Endodermal cell (in vitro differentiated cells): ENCODE results near the gene GABBR1. TPM values are rescaled to one million over a fixed set of nuclear protein-coding genes. Genes with fewer than 3 reads are reported as not detected.
A peak's percentile ranks its signal among the peaks of the same experiment; 100 is the strongest.

ENCODE experiments used
- DNase-seq: peaks from one replicate; pipeline ENCODE4 v3.0.0-alpha.2; 2017
- H3K27ac ChIP-seq: 2 replicates; pipeline ENCODE4 v1.5.1; 2013; ENCODE audit warnings: mild to moderate bottlenecking, low read depth, low read length, moderate library complexity
- H3K27me3 ChIP-seq: 2 replicates; pipeline ENCODE4 v1.6.1; 2013; ENCODE audit warnings: mild to moderate bottlenecking, low read length, moderate library complexity; ENCODE audit not compliant: insufficient read depth, control insufficient read depth, poor library complexity, severe bottlenecking
- H3K36me3 ChIP-seq: 2 replicates; pipeline ENCODE4 v1.7.0; 2013; ENCODE audit warnings: mild to moderate bottlenecking, low read length, moderate library complexity; ENCODE audit not compliant: control insufficient read depth, insufficient read depth
- H3K4me1 ChIP-seq: one replicate; pipeline ENCODE4 v1.7.0; 2013; ENCODE audit warnings: low read length; ENCODE audit not compliant: control insufficient read depth, insufficient read depth
- H3K4me3 ChIP-seq: 2 replicates; pipeline ENCODE4 v1.5.1; 2013; ENCODE audit warnings: mild to moderate bottlenecking, low read length, moderate library complexity
- H3K9ac ChIP-seq: 2 replicates; pipeline ENCODE4 v1.6.1; 2013; ENCODE audit warnings: mild to moderate bottlenecking, low read length, moderate library complexity; ENCODE audit not compliant: poor library complexity, severe bottlenecking; ENCODE audit errors: extremely low read depth
- H3K9me3 ChIP-seq: 2 replicates; pipeline ENCODE4 v1.6.1; 2013; ENCODE audit warnings: mild to moderate bottlenecking, low read length, moderate library complexity; ENCODE audit not compliant: control insufficient read depth
- H3K27ac Mint-ChIP-seq: 2 replicates; pipeline ENCODE4 v1.8.0; 2020; ENCODE audit warnings: mixed read lengths
- H3K27me3 Mint-ChIP-seq: 2 replicates; pipeline ENCODE4 v1.8.0; 2021; ENCODE audit warnings: mild to moderate bottlenecking, mixed read lengths; ENCODE audit not compliant: insufficient read depth
- H3K36me3 Mint-ChIP-seq: 2 replicates; pipeline ENCODE4 v1.8.0; 2020; ENCODE audit warnings: low read depth, mixed read lengths
- H3K4me1 Mint-ChIP-seq: 2 replicates; pipeline ENCODE4 v1.8.0; 2020; ENCODE audit warnings: mixed read lengths
- H3K4me3 Mint-ChIP-seq: 2 replicates; pipeline ENCODE4 v1.8.0; 2020; ENCODE audit warnings: mild to moderate bottlenecking, moderate library complexity, mixed read lengths
- H3K9me3 Mint-ChIP-seq: 2 replicates; pipeline ENCODE4 v1.8.0; 2020; ENCODE audit warnings: mild to moderate bottlenecking, mixed read lengths
- WGBS, 2 experiments: methylation state at CpG; one replicate each; pipeline versions ENCODE4 v1.1.5 to v1.1.7; 2013; ENCODE audit warnings: missing lambda C conversion rate in 2 of 2, mixed read lengths in 1 of 2; ENCODE audit not compliant: insufficient coverage in 1 of 2, insufficient read length in 1 of 2; 5-methylcytosine and 5-hydroxymethylcytosine counted together
- total RNA-seq, 2 donors: library from RNA; stranded (reverse); fragmentation: NEBNext Ultra II Directional in 1 of 2; extraction: Animal tissue kit (Norgen Biotek cat#: 25700) in 1 of 2; gene quantifications; 2 replicates in 1 of 2; 3 replicates in 1 of 2; pipeline ENCODE4 v1.2.1, GENCODE V29; 2021
- TF ChIP-seq, protein P1 (sequence below): fragments of 200-600 bp; sonication (generic); conservative IDR thresholded peaks from 2 replicates; pipeline ENCODE4 v1.5.0; 2021; ENCODE audit warnings: antibody characterized with exemption, mild to moderate bottlenecking

Gene GABBR1
- total RNA-seq, 2 donors from 2014 or later, result 81.8 to 99.1 TPM

DNA sequence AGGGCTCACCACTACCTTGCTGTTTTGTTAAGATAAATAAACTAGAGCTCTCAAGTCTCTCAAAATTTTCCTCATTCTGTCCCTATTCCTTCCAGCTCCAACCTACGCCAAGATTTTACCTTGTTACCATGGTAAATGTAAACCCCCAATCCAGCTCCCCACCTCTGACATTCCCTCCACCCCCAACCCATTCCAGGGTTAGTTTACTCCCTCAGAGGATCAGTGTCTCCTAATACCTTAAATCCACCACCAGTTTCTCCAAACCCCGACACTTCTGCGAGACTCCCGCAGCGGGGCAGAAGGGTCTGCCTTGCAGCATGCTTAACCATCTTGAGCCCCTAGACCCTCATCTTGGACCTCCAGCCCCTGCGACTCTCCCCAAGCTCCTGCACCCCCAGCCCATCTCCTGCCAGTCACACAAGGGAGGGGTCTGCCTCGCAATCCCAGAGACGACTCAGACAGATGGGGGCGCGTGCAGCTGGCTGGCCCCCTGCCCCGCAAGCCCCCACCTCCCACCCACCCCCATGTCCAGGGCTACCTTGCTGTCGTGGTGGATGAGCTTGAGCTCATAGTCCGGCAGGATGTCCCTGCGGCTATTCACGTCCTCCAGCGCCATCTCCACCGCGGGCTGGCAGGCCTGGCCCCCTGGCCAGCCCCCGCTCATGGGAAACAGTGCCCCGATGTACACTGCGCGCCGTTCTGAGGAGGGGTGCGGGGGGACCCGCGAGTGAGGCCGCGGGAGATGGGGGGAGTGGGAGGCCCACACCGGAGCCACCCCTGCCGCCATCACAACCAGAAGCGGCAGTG lies 5.8 kb downstream of the GABBR1 start:
- Histone ChIP-seq H3K27ac (no peak overlapping the region), H3K27me3 (peaks cover 9% of the 10 kb centered on the region), H3K4me3 (peak overlapping the region; percentile 71), H3K36me3 (no peaks in the 10 kb centered on the region), H3K9ac (no peak overlapping the region), H3K4me1 (peaks cover 15% of the 10 kb centered on the region), H3K9me3 (no peaks in the 10 kb centered on the region)
- peak overlapping the region; percentile 5 for H3K27ac Mint-ChIP-seq
- H3K9me3 Mint-ChIP-seq, result no peaks in the 10 kb centered on the region
- peak; percentile 70 for DNase-seq
- peaks cover 18% of the 10 kb centered on the region for H3K36me3 Mint-ChIP-seq
- peaks cover 17% of the 10 kb centered on the region for H3K27me3 Mint-ChIP-seq
- H3K4me1 Mint-ChIP-seq, result peaks cover 73% of the 10 kb centered on the region
- TF ChIP-seq, protein P1, sequence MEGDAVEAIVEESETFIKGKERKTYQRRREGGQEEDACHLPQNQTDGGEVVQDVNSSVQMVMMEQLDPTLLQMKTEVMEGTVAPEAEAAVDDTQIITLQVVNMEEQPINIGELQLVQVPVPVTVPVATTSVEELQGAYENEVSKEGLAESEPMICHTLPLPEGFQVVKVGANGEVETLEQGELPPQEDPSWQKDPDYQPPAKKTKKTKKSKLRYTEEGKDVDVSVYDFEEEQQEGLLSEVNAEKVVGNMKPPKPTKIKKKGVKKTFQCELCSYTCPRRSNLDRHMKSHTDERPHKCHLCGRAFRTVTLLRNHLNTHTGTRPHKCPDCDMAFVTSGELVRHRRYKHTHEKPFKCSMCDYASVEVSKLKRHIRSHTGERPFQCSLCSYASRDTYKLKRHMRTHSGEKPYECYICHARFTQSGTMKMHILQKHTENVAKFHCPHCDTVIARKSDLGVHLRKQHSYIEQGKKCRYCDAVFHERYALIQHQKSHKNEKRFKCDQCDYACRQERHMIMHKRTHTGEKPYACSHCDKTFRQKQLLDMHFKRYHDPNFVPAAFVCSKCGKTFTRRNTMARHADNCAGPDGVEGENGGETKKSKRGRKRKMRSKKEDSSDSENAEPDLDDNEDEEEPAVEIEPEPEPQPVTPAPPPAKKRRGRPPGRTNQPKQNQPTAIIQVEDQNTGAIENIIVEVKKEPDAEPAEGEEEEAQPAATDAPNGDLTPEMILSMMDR, result no peak
- WGBS, 2 experiments, result 4 to 7% methylated on average over 8 to 31 of the region's 31 CpGs
- peak overlapping the region; percentile 69 for H3K4me3 Mint-ChIP-seq

DNA sequence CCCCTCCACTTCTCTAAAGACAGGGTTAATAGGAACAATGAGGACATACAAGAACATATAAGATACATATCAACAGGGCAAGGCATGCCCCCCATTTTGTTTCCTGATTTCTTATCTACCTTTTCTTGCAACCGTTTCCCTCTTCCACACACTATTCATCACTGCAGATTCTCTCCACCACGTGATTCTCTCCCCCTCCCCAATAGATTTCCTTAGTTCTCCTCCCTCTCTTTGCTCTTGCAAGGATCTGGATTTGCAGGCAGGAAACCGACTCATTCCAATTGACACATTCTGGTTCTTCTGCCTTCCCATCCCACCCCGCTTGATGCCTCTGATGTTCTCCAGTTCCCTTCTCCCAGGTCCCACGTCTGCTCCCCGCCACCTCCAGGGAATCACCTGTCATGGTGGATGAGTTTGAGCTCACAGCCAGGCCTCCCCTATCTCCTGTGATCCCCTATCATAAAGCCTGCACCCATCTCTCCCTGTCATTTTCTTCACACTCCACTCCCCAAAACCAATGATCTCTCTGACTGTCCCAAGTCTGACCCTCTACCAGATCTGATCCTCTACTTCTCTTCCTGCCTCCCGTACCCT lies 7.5 kb downstream of the GABBR1 start:
- Mint-ChIP-seq H3K36me3 (peaks cover 35% of the 10 kb centered on the region), H3K9me3 (no peaks in the 10 kb centered on the region), H3K27ac (peak overlapping the region; percentile 22), H3K27me3 (peaks cover 7% of the 10 kb centered on the region), H3K4me3 (peak overlapping the region; percentile 69), H3K4me1 (peaks cover 65% of the 10 kb centered on the region)
- Histone ChIP-seq H3K27me3 (no peaks in the 10 kb centered on the region), H3K4me3 (peak overlapping the region; percentile 46), H3K9me3 (no peaks in the 10 kb centered on the region), H3K9ac (no peak overlapping the region), H3K36me3 (peaks cover 11% of the 10 kb centered on the region), H3K4me1 (peaks cover 15% of the 10 kb centered on the region), H3K27ac (no peak overlapping the region)
- WGBS, 2 experiments, result 10 to 27% methylated on average over 3 to 7 of the region's 7 CpGs
- TF ChIP-seq, protein P1, result no peak
- peak; percentile 49 for DNase-seq

GRCh38 chr6:29624520-29624961 lies 8.4 kb downstream of the GABBR1 start:
- peaks cover 42% of the 10 kb centered on the region for H3K36me3 Mint-ChIP-seq
- DNase-seq, result peak; percentile 85
- peak overlapping the region; percentile 62 for H3K27ac Mint-ChIP-seq
- H3K4me3 Mint-ChIP-seq, result peak overlapping the region; percentile 69
- H3K27me3 Mint-ChIP-seq, result peaks cover 2% of the 10 kb centered on the region
- Histone ChIP-seq H3K27me3 (no peaks in the 10 kb centered on the region), H3K4me1 (peaks cover 15% of the 10 kb centered on the region), H3K4me3 (peak overlapping the region; percentile 46), H3K27ac (peak overlapping the region; percentile 40), H3K36me3 (peaks cover 20% of the 10 kb centered on the region), H3K9ac (no peak overlapping the region), H3K9me3 (no peaks in the 10 kb centered on the region)
- WGBS, 2 experiments, result 5 to 7% methylated on average over 3 of the region's 3 CpGs
- H3K4me1 Mint-ChIP-seq, result peaks cover 62% of the 10 kb centered on the region
- H3K9me3 Mint-ChIP-seq, result no peaks in the 10 kb centered on the region
- TF ChIP-seq, protein P1, result no peak
